ENCODE results near the gene NCOA7.
"Not testable (repeated sequence)": the region's sequence is repeated elsewhere in the genome, so short reads cannot be mapped to it uniquely, and the experiment has no call there.

NCOA7 gene

DNA sequence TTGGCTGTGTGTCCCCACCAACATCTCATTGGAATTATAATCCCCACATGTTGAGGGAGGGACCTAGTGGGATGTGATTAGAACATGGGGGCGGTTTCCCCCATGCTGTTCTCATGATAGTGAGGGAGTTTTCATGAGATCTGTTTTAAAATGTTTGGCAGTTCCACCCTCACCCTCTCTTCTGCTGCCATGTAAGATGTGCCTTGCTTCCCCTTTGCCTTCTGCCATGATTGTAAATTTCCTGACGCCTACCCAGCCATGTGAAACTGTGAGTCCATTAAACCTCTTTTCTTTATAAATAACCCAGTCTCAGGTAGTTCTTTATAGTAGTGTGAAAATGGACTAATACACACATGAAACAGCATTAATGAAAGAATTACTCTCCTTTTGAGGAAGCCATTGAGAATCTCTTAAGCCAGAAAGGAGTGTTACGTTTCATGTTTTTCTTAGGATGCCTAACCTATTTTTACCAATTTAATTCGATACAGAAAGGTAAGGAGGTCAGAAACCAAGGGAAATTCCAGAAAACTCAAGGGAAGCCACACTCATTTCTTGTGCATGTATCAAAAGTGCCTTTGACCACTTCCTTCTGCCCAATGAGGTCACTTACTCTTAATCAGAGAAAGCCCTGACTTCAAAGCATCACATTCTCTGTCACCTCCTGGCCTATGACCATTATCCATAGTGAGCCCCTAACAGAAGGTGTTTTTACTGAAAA, 141.1 kb downstream of the NCOA7 start:
- DNase-seq (ENCODE audit: extremely low read depth, low read depth) = no peak
- no peak overlapping the region for H3K4me3 ChIP-seq (replicated peaks; ENCODE audit: low read depth, low read length)
- TF ChIP-seq, protein P1, sequence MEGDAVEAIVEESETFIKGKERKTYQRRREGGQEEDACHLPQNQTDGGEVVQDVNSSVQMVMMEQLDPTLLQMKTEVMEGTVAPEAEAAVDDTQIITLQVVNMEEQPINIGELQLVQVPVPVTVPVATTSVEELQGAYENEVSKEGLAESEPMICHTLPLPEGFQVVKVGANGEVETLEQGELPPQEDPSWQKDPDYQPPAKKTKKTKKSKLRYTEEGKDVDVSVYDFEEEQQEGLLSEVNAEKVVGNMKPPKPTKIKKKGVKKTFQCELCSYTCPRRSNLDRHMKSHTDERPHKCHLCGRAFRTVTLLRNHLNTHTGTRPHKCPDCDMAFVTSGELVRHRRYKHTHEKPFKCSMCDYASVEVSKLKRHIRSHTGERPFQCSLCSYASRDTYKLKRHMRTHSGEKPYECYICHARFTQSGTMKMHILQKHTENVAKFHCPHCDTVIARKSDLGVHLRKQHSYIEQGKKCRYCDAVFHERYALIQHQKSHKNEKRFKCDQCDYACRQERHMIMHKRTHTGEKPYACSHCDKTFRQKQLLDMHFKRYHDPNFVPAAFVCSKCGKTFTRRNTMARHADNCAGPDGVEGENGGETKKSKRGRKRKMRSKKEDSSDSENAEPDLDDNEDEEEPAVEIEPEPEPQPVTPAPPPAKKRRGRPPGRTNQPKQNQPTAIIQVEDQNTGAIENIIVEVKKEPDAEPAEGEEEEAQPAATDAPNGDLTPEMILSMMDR (IDR thresholded peaks at IDR 0.05; ENCODE audit: low read depth, low read length, missing control alignments) = no peak

DNA sequence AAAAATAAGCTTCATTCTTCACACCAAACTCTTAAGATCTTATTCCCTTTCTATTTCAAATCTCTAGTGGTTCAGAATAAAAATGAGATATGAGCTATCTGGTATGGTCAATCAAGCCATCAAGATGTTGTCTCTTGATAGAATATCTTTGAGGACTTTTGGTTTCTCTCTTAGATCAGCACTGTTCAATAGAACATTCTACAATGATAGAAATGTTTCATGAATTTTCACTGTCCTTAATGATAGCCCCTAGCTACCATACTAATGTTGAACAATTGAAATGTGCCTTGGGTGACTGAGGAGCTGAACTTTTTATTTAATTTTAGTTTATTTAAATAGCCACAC, 141.7 kb downstream of the NCOA7 start:
- TF ChIP-seq, protein P1 (IDR thresholded peaks at IDR 0.05; ENCODE audit: low read depth, low read length, missing control alignments) = no peak
- DNase-seq (ENCODE audit: extremely low read depth, low read depth) = no peak
- H3K4me3 ChIP-seq (replicated peaks; ENCODE audit: low read depth, low read length) = no peak overlapping the region

DNA sequence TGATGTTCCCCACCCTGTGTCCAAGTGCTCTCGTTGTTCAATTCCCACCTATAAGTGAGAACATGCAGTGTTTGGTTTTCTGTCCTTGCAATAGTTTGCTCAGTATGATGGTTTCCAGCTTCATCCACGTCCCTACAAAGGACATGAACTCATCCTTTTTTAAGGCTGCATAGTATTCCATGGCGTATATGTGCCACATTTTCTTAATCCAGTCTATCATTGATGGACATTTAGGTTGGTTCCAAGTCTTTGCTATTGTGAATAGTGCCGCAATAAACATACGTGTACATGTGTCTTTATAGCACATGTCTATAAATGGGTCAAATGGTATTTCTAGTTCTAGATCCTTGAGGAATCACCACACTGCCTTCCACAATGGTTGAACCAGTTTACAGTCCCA, 144.8 kb downstream of the NCOA7 start:
- not testable (repeated sequence) for H3K4me3 ChIP-seq (replicated peaks; ENCODE audit: low read depth, low read length); DNase-seq (ENCODE audit: extremely low read depth, low read depth)

DNA sequence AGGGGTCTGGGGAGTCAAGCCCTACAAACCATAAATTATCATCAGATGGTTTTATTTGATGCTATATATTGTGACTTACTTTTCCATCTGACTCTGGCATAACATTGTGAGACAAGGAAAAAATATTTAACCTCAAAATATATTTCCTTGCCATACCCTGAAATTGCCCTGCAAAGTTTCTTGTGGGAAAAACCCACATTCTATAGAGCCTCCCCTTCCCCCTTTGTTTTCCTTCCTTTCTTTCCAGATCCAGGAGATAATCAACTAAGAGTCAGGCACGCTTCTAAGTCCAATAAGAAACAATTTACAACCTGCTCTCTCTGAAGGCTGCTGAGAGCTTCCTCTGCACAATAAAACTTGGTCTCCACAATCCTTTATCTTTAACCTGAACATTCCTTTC, 148.3 kb downstream of the NCOA7 start:
- TF ChIP-seq, protein P1 (IDR thresholded peaks at IDR 0.05; ENCODE audit: low read depth, low read length, missing control alignments) = no peak
- DNase-seq (ENCODE audit: extremely low read depth, low read depth) = no peak
- no peak overlapping the region for H3K4me3 ChIP-seq (replicated peaks; ENCODE audit: low read depth, low read length)

DNA sequence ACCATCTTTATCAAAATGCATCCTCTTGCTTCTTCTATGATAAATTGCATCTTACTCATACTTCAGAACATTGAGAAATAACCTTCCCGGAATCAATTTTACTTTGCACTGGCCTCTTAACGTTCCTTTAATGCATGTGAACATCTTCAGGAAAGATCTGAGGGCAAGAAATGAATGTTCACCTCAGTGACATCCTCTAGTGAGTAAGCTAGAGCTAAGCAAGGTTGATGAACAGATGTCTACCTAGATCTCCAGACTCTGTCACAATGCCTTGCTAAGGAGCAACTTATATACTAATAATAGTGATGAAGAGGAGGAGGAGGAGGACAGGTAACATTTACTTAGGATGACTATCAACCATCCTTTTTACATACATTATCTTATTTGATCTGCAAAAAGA, 149.0 kb downstream of the NCOA7 start:
- TF ChIP-seq, protein P1 (IDR thresholded peaks at IDR 0.05; ENCODE audit: low read depth, low read length, missing control alignments) = no peak
- DNase-seq (ENCODE audit: extremely low read depth, low read depth) = no peak
- H3K4me3 ChIP-seq (replicated peaks; ENCODE audit: low read depth, low read length) = no peak overlapping the region

DNA sequence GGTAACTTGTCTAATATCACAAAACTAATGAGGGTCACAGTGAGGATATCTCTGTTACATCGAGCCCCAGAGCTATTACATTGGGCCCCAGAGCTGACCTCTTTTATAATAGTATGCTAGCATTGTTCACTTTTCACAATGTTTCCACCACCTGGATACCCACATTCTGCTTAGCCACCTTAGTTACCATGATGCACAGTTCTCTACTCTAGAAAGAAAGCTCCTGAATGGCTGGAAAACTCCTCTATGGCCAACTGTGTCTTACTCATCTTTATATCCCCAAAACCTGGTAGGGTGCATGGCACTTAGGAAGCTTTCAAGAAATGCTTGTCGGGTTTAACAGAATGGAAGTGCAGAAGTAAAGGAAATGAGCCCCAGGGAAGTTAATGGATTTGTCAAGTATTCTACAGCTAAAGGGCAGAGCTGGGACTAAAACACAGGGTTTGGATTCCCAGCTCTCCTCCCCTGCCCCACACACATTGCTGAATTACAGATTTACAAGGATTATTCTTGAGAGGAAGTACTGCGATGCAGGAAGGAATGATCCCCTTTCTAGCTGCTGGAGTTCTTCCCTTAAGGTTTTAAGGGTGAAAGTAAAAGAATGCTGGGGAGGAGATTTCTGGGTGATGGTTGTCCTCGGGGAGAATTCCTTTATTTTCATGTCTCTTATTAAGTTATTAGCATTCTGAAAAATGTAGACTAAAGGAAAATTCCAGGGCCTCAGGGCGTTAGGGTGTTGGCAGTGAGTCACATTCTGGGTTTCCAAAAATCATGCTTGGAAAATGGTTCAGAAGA, 149.7 kb downstream of the NCOA7 start:
- TF ChIP-seq, protein P1 (IDR thresholded peaks at IDR 0.05; ENCODE audit: low read depth, low read length, missing control alignments) = no peak
- H3K4me3 ChIP-seq (replicated peaks; ENCODE audit: low read depth, low read length) = no peak overlapping the region
- no peak for DNase-seq (ENCODE audit: extremely low read depth, low read depth)

DNA sequence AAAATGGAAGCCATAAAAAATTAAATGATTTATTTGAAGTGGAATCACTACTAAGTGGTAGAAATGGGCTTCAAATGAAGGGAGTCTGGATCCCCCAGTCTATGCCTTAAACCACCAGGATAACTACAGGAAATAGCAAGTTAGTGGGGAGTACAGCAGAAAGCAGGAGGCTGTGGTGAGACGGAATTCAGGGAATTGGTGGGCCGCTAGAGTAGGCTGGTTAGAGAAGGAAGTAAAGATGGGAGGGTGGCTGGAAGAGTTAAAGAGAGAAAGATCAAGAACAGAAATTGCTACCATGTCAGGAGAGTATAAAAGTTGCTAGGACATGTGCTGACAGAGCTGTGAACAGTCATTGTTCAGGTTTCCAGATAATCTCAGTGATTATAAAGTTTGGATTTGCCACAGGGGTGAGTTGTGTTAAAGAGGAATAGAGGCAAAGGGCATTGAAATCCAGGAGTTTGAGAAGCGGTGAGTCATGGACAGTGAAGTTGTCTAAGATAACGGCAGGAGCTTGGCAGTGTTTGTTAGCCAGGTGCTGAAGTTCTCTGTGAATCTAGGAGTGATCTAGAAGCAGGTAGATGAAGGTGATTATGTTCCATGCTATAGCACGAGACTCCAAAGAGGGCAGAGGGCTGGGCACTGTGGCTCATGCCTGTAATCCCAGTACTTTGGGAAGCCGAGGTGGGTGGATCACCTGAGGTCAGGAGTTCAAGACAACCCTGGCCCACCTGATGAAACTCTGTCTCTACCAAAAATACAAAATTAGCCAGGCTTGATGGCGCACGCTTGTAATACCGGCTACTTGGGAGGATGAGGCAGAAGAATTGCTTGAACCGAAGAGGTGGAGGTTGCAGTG, 152.1 kb downstream of the NCOA7 start:
- H3K4me3 ChIP-seq (replicated peaks; ENCODE audit: low read depth, low read length) = no peak overlapping the region
- TF ChIP-seq, protein P1 (IDR thresholded peaks at IDR 0.05; ENCODE audit: low read depth, low read length, missing control alignments) = no peak
- no peak for DNase-seq (ENCODE audit: extremely low read depth, low read depth)

Data from HFF-Myc (cell line).